Neutrophil (primary cell): ENCODE measurements around the gene PEX11B.

Experiments
- H3K27ac ChIP-seq: fragments of 200-600 bp; sonication (generic); 2 replicates; pipeline ENCODE4 v1.5.1; 2016; ENCODE audit warnings: mild to moderate bottlenecking, moderate library complexity
- H3K27me3 ChIP-seq: fragments of 200-600 bp; sonication (generic); 2 replicates; pipeline ENCODE4 v1.6.0; 2016; ENCODE audit warnings: mild to moderate bottlenecking
- H3K36me3 ChIP-seq: fragments of 200-600 bp; sonication (generic); 2 replicates; pipeline ENCODE4 v1.5.1; 2017
- H3K4me1 ChIP-seq, 2 experiments: fragments of 200-600 bp in 1 of 2; sonication (generic) in 1 of 2; 1 replicate in 1 of 2; 2 replicates in 1 of 2; pipeline versions ENCODE4 v1.5.1 to v1.6.1; 2013 to 2016; ENCODE audit warnings: low read depth in 1 of 2, low read length in 1 of 2, mild to moderate bottlenecking in 1 of 2, moderate library complexity in 1 of 2; ENCODE audit not compliant: control insufficient read depth in 1 of 2, insufficient read depth in 1 of 2
- H3K4me3 ChIP-seq, 2 experiments: fragments of 200-600 bp in 1 of 2; sonication (generic) in 1 of 2; 1 replicate in 1 of 2; 2 replicates in 1 of 2; pipeline ENCODE4 v1.5.1; 2013 to 2016; ENCODE audit warnings: low read depth in 1 of 2, low read length in 1 of 2, mild to moderate bottlenecking in 1 of 2, moderate library complexity in 1 of 2
- H3K9me3 ChIP-seq: fragments of 200-600 bp; sonication (generic); 2 replicates; pipeline ENCODE4 v1.5.1; 2016
- TF ChIP-seq, protein P1 (sequence below): fragments of 200-600 bp; sonication (generic); IDR thresholded peaks from 2 replicates; pipeline ENCODE4 v1.5.1; 2016; ENCODE audit warnings: antibody characterized with exemption

PEX11B gene, protein sequence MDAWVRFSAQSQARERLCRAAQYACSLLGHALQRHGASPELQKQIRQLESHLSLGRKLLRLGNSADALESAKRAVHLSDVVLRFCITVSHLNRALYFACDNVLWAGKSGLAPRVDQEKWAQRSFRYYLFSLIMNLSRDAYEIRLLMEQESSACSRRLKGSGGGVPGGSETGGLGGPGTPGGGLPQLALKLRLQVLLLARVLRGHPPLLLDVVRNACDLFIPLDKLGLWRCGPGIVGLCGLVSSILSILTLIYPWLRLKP

DNA sequence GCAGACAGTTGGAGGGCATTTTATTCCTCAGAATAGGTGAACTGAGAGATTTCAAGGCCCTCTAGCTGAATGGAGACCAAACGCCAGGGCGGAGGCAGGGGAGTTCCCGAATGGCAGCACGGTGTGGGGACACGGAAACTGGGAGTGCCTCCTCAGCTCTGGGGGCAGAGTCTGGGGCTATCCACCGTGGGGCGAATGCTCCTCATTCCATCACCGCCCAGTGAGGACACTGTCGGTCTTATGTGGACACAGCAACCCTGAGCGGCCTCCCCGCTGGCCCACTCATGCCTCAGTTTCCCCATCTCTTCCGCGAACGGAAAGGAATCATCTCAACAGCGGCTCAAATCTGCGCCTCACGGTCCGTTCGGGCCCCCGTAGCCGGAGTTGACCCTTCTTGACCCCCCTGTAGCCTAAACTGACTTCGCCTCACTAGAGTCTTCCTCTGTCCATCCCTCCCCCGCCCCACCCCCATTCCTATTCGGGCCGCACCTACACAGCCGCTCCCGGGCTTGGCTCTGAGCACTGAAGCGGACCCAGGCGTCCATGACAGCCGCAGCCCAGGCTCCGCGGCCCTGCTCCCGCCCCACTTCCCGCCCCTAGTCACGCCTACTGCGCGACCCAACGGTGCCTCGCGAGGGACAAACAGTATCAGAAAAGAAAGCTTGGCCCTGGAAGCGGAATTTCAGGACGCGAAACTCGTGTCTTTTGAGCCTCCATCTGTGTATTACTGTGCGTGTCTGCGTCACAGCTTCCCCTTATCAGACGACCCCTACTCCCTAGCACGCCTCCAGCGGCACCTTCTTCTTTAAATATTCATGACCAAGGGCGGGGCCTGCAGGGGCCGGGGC is at the start of gene PEX11B:
PEX11B (minus strand) TSS at position 574 of the 848 bp plus-strand sequence; CDS start at position 545, 29 bp downstream.
- Histone ChIP-seq H3K9me3 (no peaks in the 10 kb centered on the region), H3K27me3 (no peaks in the 10 kb centered on the region), H3K27ac (peak within 1 kb of the TSS; percentile 97), H3K4me1 (peaks cover 45 to 48% of the 10 kb centered on the region in 2 experiments), H3K36me3 (peaks cover 18% of the 10 kb centered on the region), H3K4me3 (peak within 1 kb of the TSS; percentile 86 to 92)
- TF ChIP-seq, protein P1, sequence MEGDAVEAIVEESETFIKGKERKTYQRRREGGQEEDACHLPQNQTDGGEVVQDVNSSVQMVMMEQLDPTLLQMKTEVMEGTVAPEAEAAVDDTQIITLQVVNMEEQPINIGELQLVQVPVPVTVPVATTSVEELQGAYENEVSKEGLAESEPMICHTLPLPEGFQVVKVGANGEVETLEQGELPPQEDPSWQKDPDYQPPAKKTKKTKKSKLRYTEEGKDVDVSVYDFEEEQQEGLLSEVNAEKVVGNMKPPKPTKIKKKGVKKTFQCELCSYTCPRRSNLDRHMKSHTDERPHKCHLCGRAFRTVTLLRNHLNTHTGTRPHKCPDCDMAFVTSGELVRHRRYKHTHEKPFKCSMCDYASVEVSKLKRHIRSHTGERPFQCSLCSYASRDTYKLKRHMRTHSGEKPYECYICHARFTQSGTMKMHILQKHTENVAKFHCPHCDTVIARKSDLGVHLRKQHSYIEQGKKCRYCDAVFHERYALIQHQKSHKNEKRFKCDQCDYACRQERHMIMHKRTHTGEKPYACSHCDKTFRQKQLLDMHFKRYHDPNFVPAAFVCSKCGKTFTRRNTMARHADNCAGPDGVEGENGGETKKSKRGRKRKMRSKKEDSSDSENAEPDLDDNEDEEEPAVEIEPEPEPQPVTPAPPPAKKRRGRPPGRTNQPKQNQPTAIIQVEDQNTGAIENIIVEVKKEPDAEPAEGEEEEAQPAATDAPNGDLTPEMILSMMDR, result peak; percentile 31

DNA sequence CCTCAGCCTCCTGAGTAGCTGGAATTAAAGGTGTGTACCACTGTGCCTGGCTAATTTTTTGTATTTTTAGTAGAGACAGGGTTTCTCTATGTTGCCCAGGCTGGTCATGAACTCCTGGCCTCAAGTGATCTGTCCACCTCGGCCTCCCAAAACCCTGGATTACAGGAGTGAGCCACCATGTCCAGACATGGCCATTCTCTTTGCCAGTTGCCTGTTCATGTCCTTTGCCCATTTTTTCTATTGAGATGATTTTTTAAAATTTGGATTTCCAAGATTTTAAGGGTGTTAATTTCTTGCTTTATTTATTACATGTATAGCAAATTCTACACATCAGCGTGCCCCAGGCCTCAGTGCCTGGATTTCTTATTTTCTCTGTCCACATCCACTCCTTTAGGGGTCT is 48.8 kb upstream of the PEX11B start:
- TF ChIP-seq, protein P1, result no peak
- Histone ChIP-seq H3K9me3 (no peaks in the 10 kb centered on the region), H3K27me3 (peaks cover 14% of the 10 kb centered on the region)

DNA sequence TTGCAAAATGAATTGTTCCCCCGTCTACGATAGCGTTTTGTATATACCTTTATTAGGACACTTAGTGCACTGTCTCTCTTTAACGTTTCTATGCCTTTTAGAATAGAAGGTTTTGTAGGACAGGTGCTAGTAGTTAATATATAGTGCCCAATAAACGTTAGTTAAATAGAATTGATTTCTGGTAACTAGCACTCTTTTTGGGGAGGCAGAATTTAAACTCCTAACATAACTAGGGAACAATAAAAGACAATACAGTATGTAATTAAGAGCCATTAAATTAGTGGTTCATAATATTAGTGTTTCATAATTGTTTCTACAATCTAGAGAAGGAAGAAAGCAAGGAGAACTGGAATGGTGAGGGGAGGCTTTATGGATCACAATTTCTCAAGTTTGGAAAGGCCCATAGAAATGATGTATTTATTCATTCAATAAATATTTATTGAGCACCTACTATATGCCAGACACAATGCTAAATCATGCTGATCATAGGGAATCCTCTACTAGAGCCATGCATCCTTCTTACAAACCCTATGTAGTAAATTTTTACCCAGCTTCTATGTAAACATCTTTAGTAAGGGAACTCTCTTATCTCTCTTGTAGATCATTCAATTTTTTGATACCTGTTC is 46.7 kb upstream of the PEX11B start:
- Histone ChIP-seq H3K4me1 (peaks cover 48 to 49% of the 10 kb centered on the region in 2 experiments), H3K27ac (peak overlapping the region; percentile 65)
- TF ChIP-seq, protein P1, result no peak

More for the DNA sequence above, 48.8 kb upstream of the PEX11B start:
- Histone ChIP-seq H3K4me3 (no peak overlapping the region), H3K4me1 (peaks cover 28 to 30% of the 10 kb centered on the region in 2 experiments), H3K27ac (no peak overlapping the region), H3K36me3 (no peaks in the 10 kb centered on the region)

DNA sequence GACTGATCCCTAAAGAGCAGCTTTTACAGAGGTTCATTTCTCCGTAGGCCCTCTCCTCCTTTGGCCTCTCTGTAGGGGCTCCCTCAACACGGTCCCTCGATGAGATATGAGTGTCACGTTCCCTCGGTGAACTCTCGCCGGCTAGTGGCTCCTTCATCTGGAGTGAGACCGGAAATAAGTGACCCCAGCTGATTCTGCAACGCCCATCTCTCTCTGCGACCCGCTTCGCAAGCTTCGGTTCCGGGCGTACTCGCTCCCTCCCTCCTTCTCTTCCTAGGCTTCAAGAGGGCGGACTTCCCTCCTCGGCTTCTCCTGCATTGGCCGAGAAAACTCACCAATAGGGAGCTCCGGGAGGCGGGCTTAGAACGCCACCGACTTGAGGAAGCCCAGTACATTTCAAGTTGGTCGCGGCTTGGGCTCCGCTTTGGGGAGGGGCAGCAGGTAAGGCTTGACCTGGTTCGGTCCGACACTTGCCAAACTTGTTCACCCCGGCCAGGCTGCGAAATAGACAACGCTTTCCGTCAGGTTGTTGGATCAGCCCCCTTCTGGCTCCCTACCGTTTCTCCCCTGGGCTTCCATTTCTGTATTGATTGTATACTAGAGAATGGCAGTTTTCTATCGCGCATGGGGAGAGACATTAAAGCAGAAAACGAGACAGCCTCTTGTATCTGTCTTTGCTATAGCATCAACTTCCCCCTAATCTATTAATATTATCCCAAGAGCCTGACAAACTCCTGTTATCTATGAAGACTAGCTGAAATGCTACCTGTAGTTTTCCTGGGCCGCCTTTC is 46.0 kb upstream of the PEX11B start, which contains the start of the genes ANKRD34A and POLR3GL:
ANKRD34A (minus strand) TSS at position 248 of the 791 bp plus-strand sequence. CDS start 2,816 bp downstream, outside the sequence.
POLR3GL (plus strand) TSS at position 363 of the 791 bp plus-strand sequence. CDS start 10,176 bp downstream, outside the sequence.
- no peaks in the 10 kb centered on the region for H3K36me3 ChIP-seq
- peaks cover 42% of the 10 kb centered on the region for H3K27me3 ChIP-seq
- peak within 1 kb of the TSS; percentile 67 to 80 for H3K4me3 ChIP-seq
- peak within 1 kb of the TSS; percentile 65 for H3K27ac ChIP-seq
- no peaks in the 10 kb centered on the region for H3K9me3 ChIP-seq
- peaks cover 56% of the 10 kb centered on the region in 2 experiments for H3K4me1 ChIP-seq
- TF ChIP-seq, protein P1, result peak; percentile 53

More for the DNA sequence above, 46.7 kb upstream of the PEX11B start:
- Histone ChIP-seq H3K9me3 (no peaks in the 10 kb centered on the region), H3K4me3 (peak overlapping the region; percentile 67 to 80), H3K27me3 (peaks cover 35% of the 10 kb centered on the region), H3K36me3 (no peaks in the 10 kb centered on the region)
